ENCODE data around the gene DRAP1. TPM values are rescaled to one million over a fixed set of nuclear protein-coding genes. Genes with fewer than 3 reads are reported as not detected.
A peak's percentile ranks its signal among the peaks of the same experiment; 100 is the strongest.

DRAP1 gene
- total and polyA plus RNA-seq, 9 of the 15 experiments (the other 6 are each of a cell fraction or from before 2014, with no cell fraction given): 9.6 to 200 (median 92.9) TPM

DNA sequence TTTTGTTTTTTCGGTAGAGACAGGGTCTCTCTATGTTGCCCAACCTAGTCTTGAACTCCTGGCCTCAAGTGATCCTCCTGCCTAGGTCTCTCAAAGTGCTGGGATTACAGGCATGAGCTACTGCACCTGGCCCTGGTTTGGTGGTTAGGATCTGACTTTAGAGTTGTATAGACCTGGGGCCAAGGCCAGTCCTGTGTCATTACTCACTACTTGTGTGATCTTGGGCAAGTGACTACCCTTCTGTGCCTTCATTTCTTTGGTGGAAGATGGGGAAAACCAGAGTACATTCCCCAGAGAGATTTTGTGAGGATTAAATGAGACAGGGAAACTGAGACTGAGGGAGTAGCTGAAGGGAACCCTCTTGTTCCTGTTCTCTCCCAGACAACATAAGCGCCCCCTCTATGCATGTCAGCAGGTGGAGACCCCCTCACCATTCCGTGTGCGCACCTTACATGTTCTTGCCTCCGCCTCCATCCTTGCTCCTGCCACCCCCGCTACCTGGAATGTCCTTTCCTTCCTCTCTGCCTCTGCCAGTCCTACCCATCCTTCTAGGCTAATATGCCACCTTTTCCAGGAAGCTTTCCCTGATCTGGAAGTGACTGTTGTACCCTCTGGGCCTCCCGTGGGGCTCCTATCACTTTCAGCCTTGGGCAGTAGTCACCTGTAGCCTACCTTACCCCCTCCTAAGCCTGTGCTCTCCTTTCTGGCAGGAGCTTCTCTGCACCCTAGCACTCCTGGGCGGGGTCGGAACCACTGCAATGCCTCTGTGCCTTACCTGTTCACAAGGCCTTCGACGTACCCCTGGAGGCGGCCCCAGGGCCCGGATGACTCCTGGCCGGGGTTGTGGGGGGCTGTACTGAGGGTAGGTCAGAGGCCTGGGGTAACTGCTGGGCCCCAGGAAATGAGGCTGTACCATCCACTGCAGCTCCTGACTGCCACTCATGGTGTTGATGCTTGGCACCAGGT lies 22.9 kb upstream of the DRAP1 start (continued):
- TF ChIP-seq, protein P1, sequence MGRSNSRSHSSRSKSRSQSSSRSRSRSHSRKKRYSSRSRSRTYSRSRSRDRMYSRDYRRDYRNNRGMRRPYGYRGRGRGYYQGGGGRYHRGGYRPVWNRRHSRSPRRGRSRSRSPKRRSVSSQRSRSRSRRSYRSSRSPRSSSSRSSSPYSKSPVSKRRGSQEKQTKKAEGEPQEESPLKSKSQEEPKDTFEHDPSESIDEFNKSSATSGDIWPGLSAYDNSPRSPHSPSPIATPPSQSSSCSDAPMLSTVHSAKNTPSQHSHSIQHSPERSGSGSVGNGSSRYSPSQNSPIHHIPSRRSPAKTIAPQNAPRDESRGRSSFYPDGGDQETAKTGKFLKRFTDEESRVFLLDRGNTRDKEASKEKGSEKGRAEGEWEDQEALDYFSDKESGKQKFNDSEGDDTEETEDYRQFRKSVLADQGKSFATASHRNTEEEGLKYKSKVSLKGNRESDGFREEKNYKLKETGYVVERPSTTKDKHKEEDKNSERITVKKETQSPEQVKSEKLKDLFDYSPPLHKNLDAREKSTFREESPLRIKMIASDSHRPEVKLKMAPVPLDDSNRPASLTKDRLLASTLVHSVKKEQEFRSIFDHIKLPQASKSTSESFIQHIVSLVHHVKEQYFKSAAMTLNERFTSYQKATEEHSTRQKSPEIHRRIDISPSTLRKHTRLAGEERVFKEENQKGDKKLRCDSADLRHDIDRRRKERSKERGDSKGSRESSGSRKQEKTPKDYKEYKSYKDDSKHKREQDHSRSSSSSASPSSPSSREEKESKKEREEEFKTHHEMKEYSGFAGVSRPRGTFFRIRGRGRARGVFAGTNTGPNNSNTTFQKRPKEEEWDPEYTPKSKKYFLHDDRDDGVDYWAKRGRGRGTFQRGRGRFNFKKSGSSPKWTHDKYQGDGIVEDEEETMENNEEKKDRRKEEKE (IDR thresholded peaks at IDR 0.05; ENCODE audit: borderline replicate concordance in 1 of 2, control insufficient read depth in 1 of 2, low read depth in 2 of 2, low read length in 1 of 2): 0 out of 4 replicates have a peak, but pooled peaks of 1 of the 2 experiments have one; percentile 25
- TF ChIP-seq, protein P2, sequence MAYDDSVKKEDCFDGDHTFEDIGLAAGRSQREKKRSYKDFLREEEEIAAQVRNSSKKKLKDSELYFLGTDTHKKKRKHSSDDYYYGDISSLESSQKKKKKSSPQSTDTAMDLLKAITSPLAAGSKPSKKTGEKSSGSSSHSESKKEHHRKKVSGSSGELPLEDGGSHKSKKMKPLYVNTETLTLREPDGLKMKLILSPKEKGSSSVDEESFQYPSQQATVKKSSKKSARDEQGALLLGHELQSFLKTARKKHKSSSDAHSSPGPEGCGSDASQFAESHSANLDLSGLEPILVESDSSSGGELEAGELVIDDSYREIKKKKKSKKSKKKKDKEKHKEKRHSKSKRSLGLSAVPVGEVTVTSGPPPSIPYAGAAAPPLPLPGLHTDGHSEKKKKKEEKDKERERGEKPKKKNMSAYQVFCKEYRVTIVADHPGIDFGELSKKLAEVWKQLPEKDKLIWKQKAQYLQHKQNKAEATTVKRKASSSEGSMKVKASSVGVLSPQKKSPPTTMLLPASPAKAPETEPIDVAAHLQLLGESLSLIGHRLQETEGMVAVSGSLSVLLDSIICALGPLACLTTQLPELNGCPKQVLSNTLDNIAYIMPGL (CRISPR knock-in tag; IDR thresholded peaks at IDR 0.05): 0 out of 2 replicates have a peak, but pooled peaks have one; percentile 35
- TF ChIP-seq RFX1 (IDR thresholded peaks at IDR 0.05): no peak
- TF ChIP-seq PML (IDR thresholded peaks at IDR 0.05; ENCODE audit: low read length): 0 out of 2 replicates have a peak, but pooled peaks have one; percentile 19
- TF ChIP-seq, protein P3, sequence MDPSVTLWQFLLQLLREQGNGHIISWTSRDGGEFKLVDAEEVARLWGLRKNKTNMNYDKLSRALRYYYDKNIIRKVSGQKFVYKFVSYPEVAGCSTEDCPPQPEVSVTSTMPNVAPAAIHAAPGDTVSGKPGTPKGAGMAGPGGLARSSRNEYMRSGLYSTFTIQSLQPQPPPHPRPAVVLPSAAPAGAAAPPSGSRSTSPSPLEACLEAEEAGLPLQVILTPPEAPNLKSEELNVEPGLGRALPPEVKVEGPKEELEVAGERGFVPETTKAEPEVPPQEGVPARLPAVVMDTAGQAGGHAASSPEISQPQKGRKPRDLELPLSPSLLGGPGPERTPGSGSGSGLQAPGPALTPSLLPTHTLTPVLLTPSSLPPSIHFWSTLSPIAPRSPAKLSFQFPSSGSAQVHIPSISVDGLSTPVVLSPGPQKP (CRISPR knock-in tag; IDR thresholded peaks at IDR 0.05): no peak
- no peak for TF ChIP-seq ZNF311 (CRISPR knock-in tag; IDR thresholded peaks at IDR 0.05)
- no peak for TF ChIP-seq L3MBTL2 (IDR thresholded peaks at IDR 0.05)
- TF ChIP-seq FIP1L1 (IDR thresholded peaks at IDR 0.05; ENCODE audit: low read depth, low read length, poor library complexity, severe bottlenecking): no peak
- TF ChIP-seq TEAD4 (IDR thresholded peaks at IDR 0.05; ENCODE audit: low read length): no peak
- TF ChIP-seq TEAD4 (CRISPR knock-in tag; IDR thresholded peaks at IDR 0.05; ENCODE audit: borderline replicate concordance): no peak
- TF ChIP-seq TAL1 (IDR thresholded peaks at IDR 0.05): no peak
- TF ChIP-seq, protein P4, sequence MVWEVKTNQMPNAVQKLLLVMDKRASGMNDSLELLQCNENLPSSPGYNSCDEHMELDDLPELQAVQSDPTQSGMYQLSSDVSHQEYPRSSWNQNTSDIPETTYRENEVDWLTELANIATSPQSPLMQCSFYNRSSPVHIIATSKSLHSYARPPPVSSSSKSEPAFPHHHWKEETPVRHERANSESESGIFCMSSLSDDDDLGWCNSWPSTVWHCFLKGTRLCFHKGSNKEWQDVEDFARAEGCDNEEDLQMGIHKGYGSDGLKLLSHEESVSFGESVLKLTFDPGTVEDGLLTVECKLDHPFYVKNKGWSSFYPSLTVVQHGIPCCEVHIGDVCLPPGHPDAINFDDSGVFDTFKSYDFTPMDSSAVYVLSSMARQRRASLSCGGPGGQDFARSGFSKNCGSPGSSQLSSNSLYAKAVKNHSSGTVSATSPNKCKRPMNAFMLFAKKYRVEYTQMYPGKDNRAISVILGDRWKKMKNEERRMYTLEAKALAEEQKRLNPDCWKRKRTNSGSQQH (CRISPR knock-in tag; IDR thresholded peaks at IDR 0.05): peak; percentile 9; the same call in 1 of the 2 replicates
- no peak for TF ChIP-seq GABPB1 (CRISPR knock-in tag; IDR thresholded peaks at IDR 0.05)
- TF ChIP-seq NFXL1 (CRISPR knock-in tag; IDR thresholded peaks at IDR 0.05): peak; percentile 5; the same call in 1 of the 2 replicates
- TF ChIP-seq CREB1 (IDR thresholded peaks at IDR 0.05): peak; percentile 16; the same call in 1 of the 2 replicates
- TF ChIP-seq CREB1 (CRISPR knock-in tag; IDR thresholded peaks at IDR 0.05): no peak
